ENCODE data around the gene PAXX. TPM values are rescaled to one million over a fixed set of nuclear protein-coding genes. Genes with fewer than 3 reads are reported as not detected.

The PAXX gene
- total RNA-seq, 1 experiment from 2014 or later = 89.0 TPM

DNA sequence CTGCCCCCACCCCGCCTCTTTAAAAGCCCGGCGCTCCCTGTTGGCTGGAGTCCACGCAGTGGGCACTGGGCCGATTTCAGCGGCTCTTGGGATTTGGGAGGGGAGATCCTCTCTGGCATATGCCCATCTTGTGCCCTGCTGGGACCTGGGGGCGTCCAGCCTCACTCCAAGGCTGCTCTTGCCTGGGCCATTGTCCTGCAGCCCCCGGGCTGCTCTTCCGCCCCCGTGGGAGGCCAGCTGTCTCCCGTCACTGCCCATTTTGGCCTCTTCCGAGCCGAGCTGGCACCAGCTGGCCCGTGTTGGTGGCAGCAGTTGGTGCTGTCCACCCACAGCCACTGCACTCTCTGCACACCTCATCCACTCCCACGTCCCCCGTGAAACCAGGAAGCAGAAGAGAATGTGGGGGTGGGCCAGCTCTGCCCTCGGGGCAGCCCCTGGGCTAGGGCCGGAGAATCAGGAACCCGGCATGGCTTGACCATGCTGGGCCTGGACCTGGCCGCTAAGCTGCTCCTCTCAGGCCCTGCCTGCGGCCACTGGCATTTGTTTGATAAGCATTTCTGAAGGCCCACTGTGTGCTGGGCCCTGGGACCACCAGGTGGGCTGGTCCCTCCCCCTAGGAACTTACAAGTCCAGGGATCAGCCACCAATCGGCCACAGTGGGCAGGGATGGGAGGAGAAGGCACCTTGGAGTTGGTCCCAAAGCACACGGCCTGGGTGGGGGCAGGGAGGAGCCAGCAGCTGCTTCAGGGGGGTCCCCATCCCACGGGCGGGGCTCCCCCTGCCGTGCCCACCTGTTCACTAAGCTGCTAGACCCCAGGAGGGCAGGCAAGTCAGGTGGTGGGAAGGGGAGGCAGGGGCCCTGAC is 45.0 kb upstream of the PAXX start:
- ATAC-seq = no peak
- DNase-seq (ENCODE audit: low read depth, low spot score) = no peak
- RAD21 ChIA-PET (ENCODE audit: low non-redundant PET in 1 of 2, low total read pairs in 2 of 2, uncharacterized antibody in 2 of 2, unreplicated experiment in 2 of 2) = interaction anchor here (1.0 to 2.1 kb wide), 8 partner anchors 45 to 99 kb away, joined by 3 to 25 read pairs (median 4); partner anchors contain the start of genes PAXX (in 2 of the 2) and CLIC3 (in 1 of the 2)
- H3K4me2 ChIP-seq (ENCODE audit: low read length) = peak overlapping the region; percentile 97; the same call in 1 of the 2 replicates
- BruUV-seq (replicated peaks) = no TSS peak
- no peaks in the 10 kb centered on the region for H3K9me2 ChIP-seq (ENCODE audit: insufficient read depth)
- no peak overlapping the region for H2AFZ ChIP-seq (ENCODE audit: low read depth, low read length, poor library complexity, severe bottlenecking)
- CTCF ChIA-PET = interaction anchor here (0.9 to 3.4 kb wide), 20 partner anchors 10 to 157 kb away, joined by 3 to 109 read pairs (median 5); partner anchors contain the start of genes CLIC3, ENTPD2, FUT7 and NPDC1
- peaks cover 0 to 3% of the 10 kb centered on the region in 2 experiments; a peak in 2 of 4 replicates for H3K36me3 ChIP-seq (ENCODE audit: control insufficient read depth in 1 of 2, insufficient read depth in 2 of 2, low read length in 2 of 2)
- no peak for TF ChIP-seq ZNF274 (IDR thresholded peaks at IDR 0.05; ENCODE audit: low read depth, low read length)
- no peak for TF ChIP-seq RAD21 (IDR thresholded peaks at IDR 0.05; ENCODE audit: low read depth)
- TF ChIP-seq TCF7L2 (IDR thresholded peaks at IDR 0.05; ENCODE audit: borderline replicate concordance, extremely low read depth, insufficient read depth, insufficient read length) = no peak
- TF ChIP-seq, protein P1, sequence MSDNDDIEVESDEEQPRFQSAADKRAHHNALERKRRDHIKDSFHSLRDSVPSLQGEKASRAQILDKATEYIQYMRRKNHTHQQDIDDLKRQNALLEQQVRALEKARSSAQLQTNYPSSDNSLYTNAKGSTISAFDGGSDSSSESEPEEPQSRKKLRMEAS (IDR thresholded peaks at IDR 0.05) = no peak
- TF ChIP-seq, protein P2, sequence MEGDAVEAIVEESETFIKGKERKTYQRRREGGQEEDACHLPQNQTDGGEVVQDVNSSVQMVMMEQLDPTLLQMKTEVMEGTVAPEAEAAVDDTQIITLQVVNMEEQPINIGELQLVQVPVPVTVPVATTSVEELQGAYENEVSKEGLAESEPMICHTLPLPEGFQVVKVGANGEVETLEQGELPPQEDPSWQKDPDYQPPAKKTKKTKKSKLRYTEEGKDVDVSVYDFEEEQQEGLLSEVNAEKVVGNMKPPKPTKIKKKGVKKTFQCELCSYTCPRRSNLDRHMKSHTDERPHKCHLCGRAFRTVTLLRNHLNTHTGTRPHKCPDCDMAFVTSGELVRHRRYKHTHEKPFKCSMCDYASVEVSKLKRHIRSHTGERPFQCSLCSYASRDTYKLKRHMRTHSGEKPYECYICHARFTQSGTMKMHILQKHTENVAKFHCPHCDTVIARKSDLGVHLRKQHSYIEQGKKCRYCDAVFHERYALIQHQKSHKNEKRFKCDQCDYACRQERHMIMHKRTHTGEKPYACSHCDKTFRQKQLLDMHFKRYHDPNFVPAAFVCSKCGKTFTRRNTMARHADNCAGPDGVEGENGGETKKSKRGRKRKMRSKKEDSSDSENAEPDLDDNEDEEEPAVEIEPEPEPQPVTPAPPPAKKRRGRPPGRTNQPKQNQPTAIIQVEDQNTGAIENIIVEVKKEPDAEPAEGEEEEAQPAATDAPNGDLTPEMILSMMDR (IDR thresholded peaks at IDR 0.05 in 2 of 3, conservative IDR thresholded peaks at IDR 0.05 in 1 of 3; ENCODE audit: borderline replicate concordance in 1 of 3, insufficient read depth in 1 of 3, low read depth in 2 of 3, low read length in 2 of 3) = no peak
- no peak for TF ChIP-seq EZH2 (IDR thresholded peaks at IDR 0.05)
- TF ChIP-seq CBX3 (IDR thresholded peaks at IDR 0.05; ENCODE audit: low read depth) = no peak
- TF ChIP-seq SP1 (IDR thresholded peaks at IDR 0.05; ENCODE audit: low read depth) = no peak
- H3K9ac ChIP-seq (ENCODE audit: low read length) = no peak overlapping the region; the same call in 1 of the 2 replicates
- H3K9me3 ChIP-seq (ENCODE audit: control insufficient read depth in 1 of 2, insufficient read depth in 1 of 2, low read depth in 1 of 2, low read length in 2 of 2) = no peaks in the 10 kb centered on the region
- H4K20me1 ChIP-seq (ENCODE audit: insufficient read depth) = no peaks in the 10 kb centered on the region
- no peaks in the 10 kb centered on the region for H3K27me3 ChIP-seq (ENCODE audit: insufficient read depth, low read length)
- peaks cover 29 to 57% of the 10 kb centered on the region in 2 experiments for H3K4me1 ChIP-seq (ENCODE audit: control insufficient read depth in 1 of 2, insufficient read depth in 2 of 2, low read length in 2 of 2)
- POLR2A ChIA-PET = interaction anchor here (0.8 to 2.1 kb wide), 5 partner anchors 18 to 294 kb away, joined by 3 to 9 read pairs (median 6); partner anchors contain the start of gene TUBB4B
- H3K4me3 ChIP-seq (replicated peaks in 1 of 2; ENCODE audit: low read depth in 1 of 2, low read length in 2 of 2) = no peak overlapping the region
- intact Hi-C loops (cut with micrococcal nuclease) = loop anchor here (10.0 kb wide), 1 partner anchor 102 kb away; the partner anchor contains the start of genes AJM1 and PHPT1
- H3K79me2 ChIP-seq (ENCODE audit: insufficient read depth, low read length) = peaks cover 19% of the 10 kb centered on the region
- H3K27ac ChIP-seq (ENCODE audit: low read depth, low read length) = peak overlapping the region; percentile 9; the same call in 1 of the 2 replicates

Data from HCT116 (cell line).